Lower lobe of right lung (tissue), 2 donors: Measurements from ENCODE around the gene PLEKHN1. TPM values are rescaled to one million over a fixed set of nuclear protein-coding genes. Genes with fewer than 3 reads are reported as not detected.
"Not testable (repeated sequence)": the region's sequence is repeated elsewhere in the genome, so short reads cannot be mapped to it uniquely, and the experiment has no call there.

ENCODE experiments used
- ATAC-seq, 2 donors: fragments of 200-7000 bp; cut with Tn5 transposase; one replicate each; pipeline ENCODE4 v1.9.1; 2020 to 2022; ENCODE audit warnings: mild to moderate bottlenecking in 2 of 2, moderate library complexity in 2 of 2
- DNase-seq: peaks from one replicate; pipeline ENCODE4 v3.0.0-alpha.2; 2020
- H3K27ac ChIP-seq: fragments of 200-600 bp; one replicate; pipeline ENCODE4 v1.8.0; 2022
- H3K27me3 ChIP-seq: fragments of 200-600 bp; one replicate; pipeline ENCODE4 v1.8.0; 2022; ENCODE audit warnings: low read depth
- H3K36me3 ChIP-seq: fragments of 200-600 bp; one replicate; pipeline ENCODE4 v1.8.0; 2022; ENCODE audit warnings: mild to moderate bottlenecking
- H3K4me1 ChIP-seq: fragments of 200-600 bp; one replicate; pipeline ENCODE4 v1.8.0; 2022
- H3K4me3 ChIP-seq: fragments of 200-600 bp; one replicate; pipeline ENCODE4 v1.8.0; 2022; ENCODE audit warnings: mild to moderate bottlenecking
- H3K9me3 ChIP-seq: fragments of 200-600 bp; one replicate; pipeline ENCODE4 v1.8.0; 2022
- CTCF ChIP-seq: fragments of 200-600 bp; IDR thresholded peaks from one replicate; pipeline ENCODE4 v1.8.0; 2022; ENCODE audit warnings: antibody characterized with exemption, mild to moderate bottlenecking
- intact Hi-C: fragments of 100-400 bp; cut with DNase I; formaldehyde crosslinking; loops from one replicate; pipeline ENCODE4 v1.11.0; 2022
- total RNA-seq: library from RNA; stranded (reverse); fragmentation: NEBNext Ultra II Directional; extraction: Animal tissue kit (Norgen Biotek cat#: 25700); gene quantifications from one replicate; pipeline ENCODE4 v1.2.1, GENCODE V29; 2021
- donor health status: DM: no; HTN: yes; CAD: no; lungs with severe emphysema.

The PLEKHN1 gene
- total RNA-seq, 1 donor from 2014 or later = 1.2 TPM

GRCh38 chr1:973459-974292 lies 7.4 kb downstream of the PLEKHN1 start:
- intact Hi-C loops = no loop called here
- TF ChIP-seq CTCF = no peak
- no peaks in the 10 kb centered on the region for H3K9me3 ChIP-seq
- no peak for DNase-seq
- ATAC-seq = no peak
- no peak overlapping the region for H3K4me3 ChIP-seq
- H3K27ac ChIP-seq = no peak overlapping the region
- peaks cover 11% of the 10 kb centered on the region for H3K4me1 ChIP-seq
- peaks cover 65% of the 10 kb centered on the region for H3K27me3 ChIP-seq
- no peaks in the 10 kb centered on the region for H3K36me3 ChIP-seq

DNA sequence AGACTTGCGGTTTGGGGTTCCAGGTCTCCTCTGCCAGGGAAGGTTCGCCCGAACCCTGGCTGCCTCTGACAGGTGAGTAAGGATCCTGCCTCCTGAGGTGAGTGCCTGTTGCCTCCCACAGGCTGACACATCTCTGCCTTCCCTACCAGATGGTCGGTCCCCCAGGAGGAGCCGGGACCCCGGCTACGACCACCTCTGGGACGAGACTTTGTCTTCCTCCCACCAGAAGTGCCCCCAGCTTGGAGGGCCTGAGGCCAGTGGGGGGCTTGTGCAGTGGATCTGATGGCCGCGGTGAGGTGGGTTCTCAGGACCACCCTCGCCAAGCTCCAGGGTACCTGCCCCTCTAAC lies 8.0 kb downstream of the PLEKHN1 start:
- no peak for DNase-seq
- no peak overlapping the region for H3K27ac ChIP-seq
- ATAC-seq = no peak
- peaks cover 64% of the 10 kb centered on the region for H3K27me3 ChIP-seq
- TF ChIP-seq CTCF = no peak
- intact Hi-C loops = no loop called here
- H3K4me3 ChIP-seq = no peak overlapping the region
- H3K9me3 ChIP-seq = no peaks in the 10 kb centered on the region
- H3K4me1 ChIP-seq = peaks cover 11% of the 10 kb centered on the region
- no peaks in the 10 kb centered on the region for H3K36me3 ChIP-seq

GRCh38 chr1:974687-975328 lies 8.5 kb downstream of the PLEKHN1 start:
- Histone ChIP-seq H3K27ac (no peak overlapping the region), H3K4me1 (peaks cover 11% of the 10 kb centered on the region), H3K4me3 (no peak overlapping the region), H3K9me3 (no peaks in the 10 kb centered on the region), H3K36me3 (no peaks in the 10 kb centered on the region), H3K27me3 (peaks cover 58% of the 10 kb centered on the region)
- intact Hi-C loops = no loop called here
- no peak for TF ChIP-seq CTCF
- DNase-seq (no peak), ATAC-seq (no peak)

DNA sequence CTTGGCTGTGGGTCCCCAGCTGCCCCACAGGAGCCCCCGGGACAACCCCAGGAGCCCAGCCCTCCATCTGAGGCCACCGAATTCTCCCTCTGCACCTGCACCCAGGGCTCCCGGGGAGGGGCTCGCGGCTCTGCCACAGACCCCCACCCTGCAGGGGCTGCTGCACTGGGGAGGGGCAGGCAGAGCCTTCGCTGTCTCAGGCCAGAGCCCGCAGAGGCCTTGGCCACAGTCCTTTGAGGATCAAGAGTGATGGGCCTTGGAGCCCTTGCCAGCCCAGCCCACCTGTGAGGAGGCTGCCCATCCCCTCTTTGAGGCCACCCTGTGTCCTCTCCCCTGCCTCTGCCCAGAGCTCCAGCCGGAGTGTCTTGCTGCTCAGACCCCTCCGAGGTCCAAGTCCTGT lies 9.1 kb downstream of the PLEKHN1 start:
- DNase-seq = no peak
- peaks cover 11% of the 10 kb centered on the region for H3K4me1 ChIP-seq
- TF ChIP-seq CTCF = no peak
- no peak overlapping the region for H3K4me3 ChIP-seq
- no peaks in the 10 kb centered on the region for H3K36me3 ChIP-seq
- peaks cover 55% of the 10 kb centered on the region for H3K27me3 ChIP-seq
- intact Hi-C loops = no loop called here
- no peaks in the 10 kb centered on the region for H3K9me3 ChIP-seq
- ATAC-seq = no peak
- no peak overlapping the region for H3K27ac ChIP-seq

DNA sequence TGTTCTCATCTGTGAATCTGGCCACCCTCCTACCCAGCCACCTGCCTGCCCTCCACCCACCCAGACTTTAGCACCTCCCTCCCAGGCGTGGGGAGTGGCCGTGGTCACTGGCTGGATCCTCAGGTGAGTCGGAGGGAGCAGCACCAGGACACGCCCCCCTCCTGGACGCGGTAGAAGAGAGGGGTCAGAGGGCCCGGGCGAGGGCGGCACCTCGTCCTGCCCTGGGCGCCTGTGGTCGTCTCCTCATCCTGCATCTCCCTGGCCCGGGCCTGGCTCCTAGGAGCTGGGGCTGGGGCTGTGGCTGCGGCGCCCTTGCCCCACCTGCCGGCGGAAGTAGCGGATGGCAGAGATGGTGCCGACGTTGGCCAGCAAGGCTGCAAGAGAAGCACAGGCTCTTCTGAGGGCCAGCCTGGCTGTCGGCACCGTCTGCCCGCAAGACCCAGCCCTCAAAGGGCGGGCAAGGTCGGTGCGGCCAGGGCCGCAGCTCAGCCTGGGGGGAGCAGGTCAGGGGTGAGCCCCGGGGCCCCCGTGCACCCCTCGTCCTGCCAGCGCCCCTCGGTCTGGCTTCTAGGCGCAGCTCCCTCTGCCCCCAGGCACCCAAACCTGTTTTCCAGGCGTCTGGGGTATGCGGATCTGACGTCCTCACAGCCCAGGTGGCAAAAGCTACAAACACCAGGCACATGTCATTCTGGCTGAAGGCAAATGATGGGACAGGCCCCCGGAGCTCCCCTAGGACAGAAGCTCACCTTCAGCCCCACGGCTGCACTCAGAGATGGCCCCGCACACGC lies 9.8 kb downstream of the PLEKHN1 start:
- peak overlapping the region; percentile 45 for H3K4me3 ChIP-seq
- H3K9me3 ChIP-seq = no peaks in the 10 kb centered on the region
- no peaks in the 10 kb centered on the region for H3K36me3 ChIP-seq
- TF ChIP-seq CTCF = peak; percentile 48
- intact Hi-C loops = no loop called here
- ATAC-seq (peak; percentile 64 to 68), DNase-seq (peak; percentile 79)
- peaks cover 11% of the 10 kb centered on the region for H3K4me1 ChIP-seq
- peaks cover 47% of the 10 kb centered on the region for H3K27me3 ChIP-seq
- H3K27ac ChIP-seq = no peak overlapping the region

GRCh38 chr1:976791-977190 lies 10.5 kb downstream of the PLEKHN1 start:
- H3K9me3 ChIP-seq, DNase-seq, H3K27ac ChIP-seq, H3K4me3 ChIP-seq, H3K36me3 ChIP-seq, intact Hi-C loops, ATAC-seq: not testable (repeated sequence)
- Histone ChIP-seq H3K27me3 (peaks cover 44% of the 10 kb centered on the region), H3K4me1 (peaks cover 11% of the 10 kb centered on the region)
